Spleen (tissue), 7 donors: ENCODE measurements around the gene PRSS21.

Source experiments
- POLR2A ChIP-seq, 3 donors: fragments of 450-650 bp; IDR thresholded peaks; one replicate each; pipeline ENCODE4 v1.5.1; 2017; ENCODE audit warnings: antibody characterized with exemption in 3 of 3, mild to moderate bottlenecking in 1 of 3
- TF ChIP-seq, protein P1 (sequence below), 11 experiments: fragments of 200-600 bp in 7 of 11; fragments of 450-650 bp in 4 of 11; sonication (generic) in 4 of 11; IDR thresholded peaks in 8 of 11; conservative IDR thresholded peaks in 3 of 11; 1 replicate in 7 of 11; 2 replicates in 4 of 11; pipeline versions ENCODE4 v1.4.0 to v1.8.0; 2016 to 2021; ENCODE audit warnings: antibody characterized with exemption in 11 of 11, inconsistent platforms in 4 of 11, mild to moderate bottlenecking in 1 of 11
- donor health status: DM: no; HTN: no; CAD: no; lungs with moderate emphysema.
- donor health status: DM: no; HTN: no; CAD: no.
- donor health status: DM: no; HTN: no; CAD: no.

DNA sequence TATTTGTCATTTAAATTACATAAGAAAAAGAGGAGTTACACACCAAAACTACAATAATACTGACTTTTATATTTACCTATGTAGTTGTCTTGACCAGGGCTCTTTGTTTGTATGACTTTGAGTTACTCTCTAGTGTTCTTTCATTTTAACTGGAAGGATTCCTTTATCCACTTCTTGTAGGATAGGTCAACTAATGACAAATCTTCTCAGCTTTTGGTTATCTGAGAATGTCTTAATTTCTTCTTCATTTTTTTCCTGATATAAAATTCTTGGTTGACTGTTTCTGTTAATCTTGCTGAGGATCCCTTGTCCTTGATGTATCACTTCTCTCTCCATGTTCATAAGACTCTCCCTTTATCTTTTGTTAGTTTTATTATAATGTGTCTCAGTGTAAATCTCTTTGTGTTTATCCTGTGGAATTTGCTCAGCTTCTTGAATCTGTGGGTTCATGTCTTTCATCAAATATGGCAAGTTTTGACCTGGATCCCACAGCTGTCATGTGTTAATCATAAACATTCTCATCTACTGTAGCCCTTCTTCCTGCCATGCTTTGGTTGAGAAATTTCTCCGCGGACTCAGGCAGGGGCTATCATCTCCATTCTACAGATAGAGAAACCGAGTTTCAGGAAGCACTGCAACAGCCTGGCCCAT is 13.4 kb upstream of the PRSS21 start:
- TF ChIP-seq, protein P1, sequence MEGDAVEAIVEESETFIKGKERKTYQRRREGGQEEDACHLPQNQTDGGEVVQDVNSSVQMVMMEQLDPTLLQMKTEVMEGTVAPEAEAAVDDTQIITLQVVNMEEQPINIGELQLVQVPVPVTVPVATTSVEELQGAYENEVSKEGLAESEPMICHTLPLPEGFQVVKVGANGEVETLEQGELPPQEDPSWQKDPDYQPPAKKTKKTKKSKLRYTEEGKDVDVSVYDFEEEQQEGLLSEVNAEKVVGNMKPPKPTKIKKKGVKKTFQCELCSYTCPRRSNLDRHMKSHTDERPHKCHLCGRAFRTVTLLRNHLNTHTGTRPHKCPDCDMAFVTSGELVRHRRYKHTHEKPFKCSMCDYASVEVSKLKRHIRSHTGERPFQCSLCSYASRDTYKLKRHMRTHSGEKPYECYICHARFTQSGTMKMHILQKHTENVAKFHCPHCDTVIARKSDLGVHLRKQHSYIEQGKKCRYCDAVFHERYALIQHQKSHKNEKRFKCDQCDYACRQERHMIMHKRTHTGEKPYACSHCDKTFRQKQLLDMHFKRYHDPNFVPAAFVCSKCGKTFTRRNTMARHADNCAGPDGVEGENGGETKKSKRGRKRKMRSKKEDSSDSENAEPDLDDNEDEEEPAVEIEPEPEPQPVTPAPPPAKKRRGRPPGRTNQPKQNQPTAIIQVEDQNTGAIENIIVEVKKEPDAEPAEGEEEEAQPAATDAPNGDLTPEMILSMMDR (IDR thresholded peaks at IDR 0.05 in 8 of 11, conservative IDR thresholded peaks at IDR 0.05 in 3 of 11), result no peak
- no peak for TF ChIP-seq POLR2A (IDR thresholded peaks at IDR 0.05)
